ENCODE results near the gene NBEAL2.

The NBEAL2 gene

DNA sequence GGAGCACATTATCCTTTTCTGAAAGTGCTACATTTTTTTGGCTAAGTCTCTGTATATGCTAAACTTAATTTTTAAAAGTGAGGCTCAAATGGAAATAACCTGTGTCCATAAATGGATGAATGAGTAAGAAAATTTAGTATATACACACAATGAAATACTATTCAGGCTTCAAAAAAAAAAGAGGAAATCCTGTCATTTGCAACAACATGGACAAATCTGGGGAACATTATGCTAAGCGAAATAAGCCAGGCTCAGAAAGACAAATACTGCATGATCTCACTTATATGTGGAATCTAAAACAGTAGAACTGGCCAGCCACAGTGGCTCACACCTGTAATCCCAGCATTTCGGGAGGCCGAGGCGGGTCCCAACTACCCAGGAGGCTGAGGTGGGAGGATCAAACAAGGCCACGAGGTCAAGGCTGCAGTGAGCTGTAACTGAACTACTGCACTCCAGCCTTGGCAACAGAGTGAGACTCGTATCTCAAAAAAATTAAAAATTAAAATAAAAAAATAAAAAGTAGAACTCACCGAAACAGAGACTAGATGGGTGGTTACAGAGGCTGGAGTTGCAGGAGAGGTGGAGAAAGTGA is 28.7 kb upstream of the NBEAL2 start:
- in situ Hi-C loops (cut with MboI; ENCODE audit: low pct_unique_long_range_greater_than_20kb, low sequenced_read_pairs, unreplicated experiment) = no loop called here
- TF ChIP-seq, protein P1, sequence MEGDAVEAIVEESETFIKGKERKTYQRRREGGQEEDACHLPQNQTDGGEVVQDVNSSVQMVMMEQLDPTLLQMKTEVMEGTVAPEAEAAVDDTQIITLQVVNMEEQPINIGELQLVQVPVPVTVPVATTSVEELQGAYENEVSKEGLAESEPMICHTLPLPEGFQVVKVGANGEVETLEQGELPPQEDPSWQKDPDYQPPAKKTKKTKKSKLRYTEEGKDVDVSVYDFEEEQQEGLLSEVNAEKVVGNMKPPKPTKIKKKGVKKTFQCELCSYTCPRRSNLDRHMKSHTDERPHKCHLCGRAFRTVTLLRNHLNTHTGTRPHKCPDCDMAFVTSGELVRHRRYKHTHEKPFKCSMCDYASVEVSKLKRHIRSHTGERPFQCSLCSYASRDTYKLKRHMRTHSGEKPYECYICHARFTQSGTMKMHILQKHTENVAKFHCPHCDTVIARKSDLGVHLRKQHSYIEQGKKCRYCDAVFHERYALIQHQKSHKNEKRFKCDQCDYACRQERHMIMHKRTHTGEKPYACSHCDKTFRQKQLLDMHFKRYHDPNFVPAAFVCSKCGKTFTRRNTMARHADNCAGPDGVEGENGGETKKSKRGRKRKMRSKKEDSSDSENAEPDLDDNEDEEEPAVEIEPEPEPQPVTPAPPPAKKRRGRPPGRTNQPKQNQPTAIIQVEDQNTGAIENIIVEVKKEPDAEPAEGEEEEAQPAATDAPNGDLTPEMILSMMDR (IDR thresholded peaks at IDR 0.05; ENCODE audit: extremely low read depth, insufficient read depth, missing control alignments) = no peak
- no peak for DNase-seq (ENCODE audit: low spot score)

DNA sequence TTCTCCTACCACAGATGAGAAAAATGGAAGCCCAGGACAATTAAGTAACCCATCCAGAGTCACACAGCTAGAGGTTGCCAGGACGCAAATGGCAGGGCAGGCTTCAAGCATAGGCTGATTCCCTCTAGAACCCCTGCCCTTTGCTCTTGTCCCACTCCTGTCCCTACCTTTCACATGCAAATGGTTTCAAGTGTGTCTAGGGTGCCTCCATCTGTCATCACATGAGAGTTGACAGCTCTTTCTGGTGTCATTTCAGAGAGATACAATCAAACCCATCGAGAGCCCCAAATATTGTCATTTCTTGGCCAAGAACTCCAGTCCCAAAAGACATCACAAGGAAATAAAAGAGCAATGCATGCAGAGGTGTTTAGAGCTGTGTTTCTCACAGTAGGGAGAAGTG is 26.7 kb upstream of the NBEAL2 start:
- in situ Hi-C loops (cut with MboI; ENCODE audit: low pct_unique_long_range_greater_than_20kb, low sequenced_read_pairs, unreplicated experiment) = no loop called here
- TF ChIP-seq, protein P1 (IDR thresholded peaks at IDR 0.05; ENCODE audit: extremely low read depth, insufficient read depth, missing control alignments) = no peak
- DNase-seq (ENCODE audit: low spot score) = no peak

DNA sequence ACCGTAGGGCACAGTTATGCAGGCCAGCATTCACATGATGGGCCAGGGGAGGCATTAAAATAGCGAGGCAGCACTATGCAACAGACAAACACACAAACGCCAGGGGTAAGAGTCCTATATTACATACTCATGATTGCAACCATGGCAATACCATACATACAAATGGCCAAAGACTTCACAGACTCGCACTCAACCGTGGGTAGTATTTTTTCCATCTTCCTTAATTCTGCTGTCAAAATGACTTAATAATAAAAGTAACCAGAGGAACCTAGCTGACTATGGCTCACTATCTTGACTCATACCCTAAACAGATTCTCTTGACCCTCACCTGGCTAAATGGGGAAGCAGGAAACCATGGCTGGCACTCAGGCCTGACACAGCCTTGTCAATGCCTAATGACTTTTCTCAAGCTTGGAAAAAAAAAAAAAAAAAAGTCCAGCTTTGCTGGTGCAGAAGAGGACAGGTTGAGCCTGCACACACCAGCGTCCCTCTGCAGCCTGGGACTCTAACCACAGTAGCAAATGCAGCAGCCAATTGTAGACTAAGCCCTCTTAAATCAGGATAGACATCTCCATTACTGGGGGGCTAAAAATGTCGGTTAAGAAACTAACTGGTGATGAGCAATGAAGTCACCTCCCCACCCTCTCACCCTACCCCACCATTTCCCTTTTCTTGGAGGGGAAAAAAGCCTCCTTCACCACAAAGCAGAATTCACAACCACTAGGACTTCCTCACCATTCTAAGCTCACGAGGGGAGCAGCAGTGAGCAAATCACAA is 26.0 kb upstream of the NBEAL2 start:
- TF ChIP-seq, protein P1 (IDR thresholded peaks at IDR 0.05; ENCODE audit: extremely low read depth, insufficient read depth, missing control alignments) = no peak
- no peak for DNase-seq (ENCODE audit: low spot score)
- in situ Hi-C loops (cut with MboI; ENCODE audit: low pct_unique_long_range_greater_than_20kb, low sequenced_read_pairs, unreplicated experiment) = no loop called here

DNA sequence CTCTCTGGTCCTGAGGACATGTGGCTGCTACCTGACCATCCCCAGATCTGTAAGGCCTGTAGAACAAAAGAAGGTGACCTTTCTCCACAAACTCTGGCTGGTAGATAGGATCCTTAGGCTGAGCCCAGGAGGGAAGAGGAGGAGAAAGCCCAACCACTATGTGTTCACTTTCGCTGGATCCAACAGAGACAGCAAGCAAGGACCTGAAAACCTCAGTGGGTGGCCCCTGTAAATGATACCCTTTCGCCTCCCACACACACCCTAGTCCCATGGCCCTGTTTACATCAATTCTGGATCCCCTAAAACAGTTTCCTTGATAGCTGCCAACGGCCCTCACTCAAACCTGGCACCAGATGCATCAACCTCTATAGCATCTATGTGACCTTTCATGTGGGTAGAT is 25.3 kb upstream of the NBEAL2 start:
- in situ Hi-C loops (cut with MboI; ENCODE audit: low pct_unique_long_range_greater_than_20kb, low sequenced_read_pairs, unreplicated experiment) = no loop called here
- TF ChIP-seq, protein P1 (IDR thresholded peaks at IDR 0.05; ENCODE audit: extremely low read depth, insufficient read depth, missing control alignments) = no peak

DNA sequence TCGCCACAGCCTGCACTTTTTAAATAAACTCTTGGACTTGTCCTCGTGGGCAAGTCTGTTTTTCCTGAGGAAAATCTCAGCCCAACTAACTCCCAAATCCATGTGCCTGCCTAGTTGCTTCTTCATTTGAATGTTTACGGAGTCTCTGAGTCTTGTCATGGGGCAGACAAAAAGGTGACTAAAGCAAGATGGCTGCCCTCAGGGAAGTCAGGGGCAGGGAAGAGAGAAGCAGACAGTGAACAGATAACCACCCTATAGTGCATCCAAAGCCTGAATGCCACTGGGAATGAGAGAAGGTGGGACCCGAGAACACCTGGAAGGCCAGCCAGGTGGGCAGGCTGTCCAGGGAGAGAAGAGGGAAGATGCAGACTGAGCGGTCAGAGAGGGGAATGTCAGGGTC is 24.3 kb upstream of the NBEAL2 start:
- no peak for DNase-seq (ENCODE audit: low spot score)
- in situ Hi-C loops (cut with MboI; ENCODE audit: low pct_unique_long_range_greater_than_20kb, low sequenced_read_pairs, unreplicated experiment) = no loop called here
- TF ChIP-seq, protein P1 (IDR thresholded peaks at IDR 0.05; ENCODE audit: extremely low read depth, insufficient read depth, missing control alignments) = no peak

More for the DNA sequence above, 25.3 kb upstream of the NBEAL2 start:
- DNase-seq (ENCODE audit: low spot score) = no peak

DNA sequence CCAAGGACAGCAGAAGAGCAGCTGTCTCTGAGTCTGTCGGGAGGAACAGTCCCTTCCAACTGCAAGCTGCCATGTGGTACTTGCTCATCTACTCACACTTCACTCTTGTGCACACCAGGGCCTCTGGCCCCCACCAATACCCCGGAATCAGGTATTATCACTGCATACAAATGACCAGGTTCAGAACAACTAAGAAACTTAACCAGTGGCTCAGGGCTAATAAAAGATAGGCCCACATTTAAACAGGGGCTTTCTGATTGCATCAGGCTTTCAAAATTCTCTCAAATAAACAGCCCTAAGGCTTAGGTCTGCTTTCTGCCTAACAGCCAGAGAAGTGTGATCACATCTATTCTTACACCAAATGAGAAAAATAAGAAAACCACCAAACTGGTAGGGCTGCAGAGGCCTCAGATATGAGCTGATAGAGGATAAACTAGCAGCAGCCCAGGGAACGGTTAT is 23.6 kb upstream of the NBEAL2 start:
- TF ChIP-seq, protein P1 (IDR thresholded peaks at IDR 0.05; ENCODE audit: extremely low read depth, insufficient read depth, missing control alignments) = no peak
- in situ Hi-C loops (cut with MboI; ENCODE audit: low pct_unique_long_range_greater_than_20kb, low sequenced_read_pairs, unreplicated experiment) = no loop called here
- peak; percentile 60 for DNase-seq (ENCODE audit: low spot score)

All from GM13977 (cell line).